ENCODE data around the gene BRD1.

Gene BRD1

DNA sequence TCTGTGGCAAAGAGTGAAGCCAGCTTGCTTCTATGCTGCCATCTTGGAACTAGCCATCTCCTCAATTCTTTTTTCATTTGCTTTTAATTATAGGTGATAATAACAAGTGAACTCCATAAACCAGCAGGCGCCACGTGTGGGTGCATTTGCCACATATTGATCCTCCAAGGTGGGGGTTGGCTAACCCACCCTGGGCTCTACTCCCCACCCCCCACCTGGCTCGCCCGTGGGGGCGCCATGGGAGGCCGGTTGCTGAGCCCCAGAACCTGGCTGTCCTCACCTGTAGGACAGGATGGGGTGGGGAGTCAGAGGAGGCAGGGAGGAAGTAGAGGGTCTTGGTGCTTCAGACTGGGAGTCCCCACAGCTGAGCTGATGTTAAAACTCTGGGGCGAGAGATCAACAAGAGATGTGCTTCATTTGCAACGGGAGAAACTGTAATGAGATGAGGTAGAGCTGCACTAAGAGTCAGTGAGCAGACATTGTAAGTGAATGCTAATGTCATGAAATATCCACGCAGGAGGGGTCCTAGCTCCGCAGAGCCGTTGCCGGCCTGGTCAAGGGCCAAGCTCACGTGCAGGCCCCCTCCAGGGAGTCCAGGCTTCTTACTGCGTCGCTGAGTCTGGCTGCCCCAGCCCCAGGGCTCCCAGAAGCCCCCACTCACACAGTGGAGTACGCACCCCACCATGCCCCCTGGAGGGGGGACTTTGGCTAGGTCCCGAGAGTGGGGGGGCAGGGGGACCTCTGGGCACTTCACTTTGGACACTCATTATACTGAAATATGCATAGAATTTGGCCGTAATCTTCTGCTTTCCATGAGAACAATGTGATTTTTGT, 59.4 kb downstream of the BRD1 start:
- H3K27ac ChIP-seq: no peak overlapping the region
- peaks cover 8 to 22% (median 16%) of the 10 kb centered on the region in 3 donors for H3K36me3 ChIP-seq
- DNase-seq: peak in 1 of 2 donors; percentile 41
- H3K4me1 ChIP-seq: no peaks in the 10 kb centered on the region
- intact Hi-C loops (cut with DNase I; ENCODE audit: low total_unique reads): no loop called here
- TF ChIP-seq, protein P1, sequence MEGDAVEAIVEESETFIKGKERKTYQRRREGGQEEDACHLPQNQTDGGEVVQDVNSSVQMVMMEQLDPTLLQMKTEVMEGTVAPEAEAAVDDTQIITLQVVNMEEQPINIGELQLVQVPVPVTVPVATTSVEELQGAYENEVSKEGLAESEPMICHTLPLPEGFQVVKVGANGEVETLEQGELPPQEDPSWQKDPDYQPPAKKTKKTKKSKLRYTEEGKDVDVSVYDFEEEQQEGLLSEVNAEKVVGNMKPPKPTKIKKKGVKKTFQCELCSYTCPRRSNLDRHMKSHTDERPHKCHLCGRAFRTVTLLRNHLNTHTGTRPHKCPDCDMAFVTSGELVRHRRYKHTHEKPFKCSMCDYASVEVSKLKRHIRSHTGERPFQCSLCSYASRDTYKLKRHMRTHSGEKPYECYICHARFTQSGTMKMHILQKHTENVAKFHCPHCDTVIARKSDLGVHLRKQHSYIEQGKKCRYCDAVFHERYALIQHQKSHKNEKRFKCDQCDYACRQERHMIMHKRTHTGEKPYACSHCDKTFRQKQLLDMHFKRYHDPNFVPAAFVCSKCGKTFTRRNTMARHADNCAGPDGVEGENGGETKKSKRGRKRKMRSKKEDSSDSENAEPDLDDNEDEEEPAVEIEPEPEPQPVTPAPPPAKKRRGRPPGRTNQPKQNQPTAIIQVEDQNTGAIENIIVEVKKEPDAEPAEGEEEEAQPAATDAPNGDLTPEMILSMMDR (IDR thresholded peaks at IDR 0.05): no peak
- H3K4me3 ChIP-seq: no peak overlapping the region
- peaks cover 0 to 29% (median 23%) of the 10 kb centered on the region in 3 donors for H3K9me3 ChIP-seq
- H3K27me3 ChIP-seq: no peaks in the 10 kb centered on the region

- DNase-seq: peak in 1 of 2 donors; percentile 32
- H3K36me3 ChIP-seq: peaks cover 0 to 14% (median 10%) of the 10 kb centered on the region in 3 donors
- intact Hi-C loops (cut with DNase I; ENCODE audit: low total_unique reads): no loop called here
- H3K27ac ChIP-seq: no peak overlapping the region
- no peaks in the 10 kb centered on the region for H3K27me3 ChIP-seq
- TF ChIP-seq, protein P1 (IDR thresholded peaks at IDR 0.05): peak; percentile 24 to 35
- H3K4me3 ChIP-seq: no peak overlapping the region
- peaks cover 0 to 29% (median 23%) of the 10 kb centered on the region in 3 donors for H3K9me3 ChIP-seq
- no peaks in the 10 kb centered on the region for H3K4me1 ChIP-seq
These were observed 60.2 kb downstream of the BRD1 start for GRCh38 chr22:49767355-49768062.

GRCh38 chr22:49765951-49766350, 61.7 kb downstream of the BRD1 start:
- peak in 1 of 2 donors; percentile 55 for DNase-seq

GRCh38 chr22:49765091-49765771, 62.4 kb downstream of the BRD1 start:
- no peak overlapping the region for H3K4me3 ChIP-seq
- DNase-seq: peak in 1 of 2 donors; percentile 59
- TF ChIP-seq, protein P1 (IDR thresholded peaks at IDR 0.05): no peak
- intact Hi-C loops (cut with DNase I; ENCODE audit: low total_unique reads): no loop called here
- H3K9me3 ChIP-seq: peaks cover 0 to 29% (median 23%) of the 10 kb centered on the region in 3 donors
- H3K27ac ChIP-seq: no peak overlapping the region
- H3K36me3 ChIP-seq: no peaks in the 10 kb centered on the region
- no peaks in the 10 kb centered on the region for H3K27me3 ChIP-seq
- no peaks in the 10 kb centered on the region for H3K4me1 ChIP-seq

More at GRCh38 chr22:49765951-49766350, 61.7 kb downstream of the BRD1 start:
- Histone ChIP-seq H3K4me1 (no peaks in the 10 kb centered on the region), H3K9me3 (peaks cover 0 to 29% (median 23%) of the 10 kb centered on the region in 3 donors), H3K27ac (no peak overlapping the region), H3K36me3 (no peaks in the 10 kb centered on the region), H3K4me3 (no peak overlapping the region), H3K27me3 (no peaks in the 10 kb centered on the region)
- TF ChIP-seq, protein P1 (IDR thresholded peaks at IDR 0.05): no peak
- intact Hi-C loops (cut with DNase I; ENCODE audit: low total_unique reads): no loop called here

DNA sequence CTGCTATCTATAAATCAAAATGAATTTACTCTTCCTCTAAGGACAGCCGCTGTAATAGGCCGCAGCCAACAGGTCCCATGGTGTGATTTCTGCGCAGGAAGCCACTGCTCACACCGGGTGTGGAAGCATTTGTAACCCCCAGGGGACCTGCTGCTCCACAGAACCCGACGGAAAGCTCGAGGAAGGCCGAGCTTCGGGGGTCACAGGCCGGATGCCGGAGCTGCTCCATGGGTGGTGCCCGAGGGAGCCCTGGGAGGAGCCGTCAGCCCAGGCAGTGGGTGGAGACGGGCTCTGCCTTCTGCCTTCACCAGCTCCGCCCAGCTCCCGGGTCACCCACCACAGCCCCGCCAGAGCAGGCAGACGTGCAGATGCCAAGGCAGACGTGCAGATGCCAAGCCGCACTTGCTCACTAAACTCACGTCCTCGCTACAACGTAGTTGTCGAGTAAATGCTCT, 63.5 kb downstream of the BRD1 start:
- TF ChIP-seq, protein P1 (IDR thresholded peaks at IDR 0.05): no peak
- DNase-seq: peak in 1 of 2 donors; percentile 63
- Histone ChIP-seq H3K4me1 (no peaks in the 10 kb centered on the region), H3K27ac (no peak overlapping the region), H3K9me3 (peaks cover 0 to 29% (median 23%) of the 10 kb centered on the region in 3 donors), H3K27me3 (no peaks in the 10 kb centered on the region), H3K4me3 (no peak overlapping the region), H3K36me3 (no peaks in the 10 kb centered on the region)
- intact Hi-C loops (cut with DNase I; ENCODE audit: low total_unique reads): no loop called here
